Karpas-422 (cell line): Measurements from ENCODE around the gene HLA-F. TPM values are rescaled to one million over a fixed set of nuclear protein-coding genes. Genes with fewer than 3 reads are reported as not detected.

Experiments used
- DNase-seq: peaks from one replicate; pipeline ENCODE4 v3.0.0-alpha.2; 2015
- H2AFZ ChIP-seq: fragments of 200-600 bp; sonication (generic); 2 replicates; pipeline ENCODE4 v1.6.1; 2014; ENCODE audit warnings: antibody characterized with exemption, low read length, mixed read lengths
- H3K27ac ChIP-seq: fragments of 200-600 bp; sonication (generic); 2 replicates; pipeline ENCODE4 v1.5.1; 2014; ENCODE audit warnings: mild to moderate bottlenecking, low read length, moderate library complexity
- H3K27me3 ChIP-seq: fragments of 200-600 bp; sonication (generic); 2 replicates; pipeline ENCODE4 v1.6.1; 2014; ENCODE audit warnings: low read length, mixed read lengths
- H3K36me3 ChIP-seq: fragments of 200-600 bp; sonication (generic); 2 replicates; pipeline ENCODE4 v1.6.1; 2014; ENCODE audit warnings: low read length, mixed read lengths; ENCODE audit not compliant: insufficient read depth
- H3K4me1 ChIP-seq: fragments of 200-600 bp; sonication (generic); 2 replicates; pipeline ENCODE4 v1.6.1; 2014; ENCODE audit warnings: mild to moderate bottlenecking, low read length, mixed read lengths
- H3K4me2 ChIP-seq: fragments of 200-600 bp; sonication (generic); 2 replicates; pipeline ENCODE4 v1.6.1; 2014; ENCODE audit warnings: low read length, low read depth, mild to moderate bottlenecking; ENCODE audit not compliant: poor library complexity, severe bottlenecking
- H3K4me3 ChIP-seq: fragments of 200-600 bp; sonication (generic); 2 replicates; pipeline ENCODE4 v1.5.1; 2014; ENCODE audit warnings: mild to moderate bottlenecking, antibody characterized with exemption, low read length, mixed read lengths
- H3K79me2 ChIP-seq: fragments of 200-600 bp; sonication (generic); 2 replicates; pipeline ENCODE4 v1.6.1; 2014; ENCODE audit warnings: mild to moderate bottlenecking, low read length, mixed read lengths
- H3K9ac ChIP-seq: fragments of 200-600 bp; sonication (generic); 2 replicates; pipeline ENCODE4 v1.6.0; 2014; ENCODE audit warnings: low read length
- H3K9me2 ChIP-seq: fragments of 200-600 bp; sonication (generic), shearing (Covaris generic); replicated peaks from 2 replicates; pipeline ENCODE4 v1.6.0; 2014; ENCODE audit warnings: mild to moderate bottlenecking, low read length, moderate library complexity; ENCODE audit not compliant: insufficient read depth
- H3K9me3 ChIP-seq: fragments of 300-700, 200-600 bp; sonication (generic); 2 replicates; pipeline ENCODE4 v1.6.1; 2014; ENCODE audit warnings: low read length, mixed read lengths
- H4K20me1 ChIP-seq: fragments of 200-600 bp; sonication (generic); 2 replicates; pipeline ENCODE4 v1.6.1; 2014; ENCODE audit warnings: mild to moderate bottlenecking, antibody characterized with exemption, low read length, low read depth; ENCODE audit not compliant: insufficient read depth
- total RNA-seq: library from RNA; depleted of rRNA; stranded (reverse); fragments of >200 nt; shearing (Covaris generic); gene quantifications from 2 replicates; pipeline ENCODE4 v1.2.3, GENCODE V29; 2014; ENCODE audit warnings: low replicate concordance

HLA-F gene
- total RNA-seq, 1 experiment from 2014 or later = 8.5 TPM

DNA sequence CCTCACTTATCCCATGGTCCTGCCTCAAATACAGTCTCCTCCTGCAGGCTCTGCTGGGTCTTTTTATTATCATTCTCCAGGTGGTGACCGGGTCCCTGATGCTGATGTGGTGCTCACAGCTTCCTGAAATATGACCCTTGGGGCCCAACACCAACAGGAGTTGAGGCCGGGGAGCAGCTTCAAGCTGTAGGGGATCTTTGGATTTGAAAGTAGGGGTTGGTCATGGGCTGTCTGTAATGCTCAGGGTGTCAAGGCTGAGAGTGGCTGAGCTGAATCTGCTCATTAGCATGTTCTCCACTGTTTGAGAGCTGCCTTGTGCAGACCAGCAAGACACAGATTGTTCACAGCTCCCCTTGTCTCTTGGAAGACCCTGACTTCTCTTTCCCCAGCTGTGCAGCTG lies 35.5 kb downstream of the HLA-F start:
- Histone ChIP-seq H3K27ac (no peak overlapping the region), H3K9ac (no peak overlapping the region), H3K36me3 (no peaks in the 10 kb centered on the region), H3K9me3 (no peaks in the 10 kb centered on the region), H2AFZ (no peak overlapping the region), H4K20me1 (no peaks in the 10 kb centered on the region), H3K4me1 (no peaks in the 10 kb centered on the region), H3K4me3 (no peak overlapping the region), H3K9me2 (no peaks in the 10 kb centered on the region), H3K4me2 (no peak overlapping the region), H3K79me2 (no peaks in the 10 kb centered on the region), H3K27me3 (no peaks in the 10 kb centered on the region)
- DNase-seq = no peak

- Histone ChIP-seq H3K4me2 (no peak overlapping the region), H4K20me1 (no peaks in the 10 kb centered on the region), H3K36me3 (no peaks in the 10 kb centered on the region), H3K9me2 (no peaks in the 10 kb centered on the region), H3K4me1 (no peaks in the 10 kb centered on the region), H3K9me3 (no peaks in the 10 kb centered on the region), H3K79me2 (no peaks in the 10 kb centered on the region), H3K4me3 (no peak overlapping the region), H3K27ac (no peak overlapping the region), H3K9ac (no peak overlapping the region), H3K27me3 (no peaks in the 10 kb centered on the region), H2AFZ (no peak overlapping the region)
- no peak for DNase-seq
Measured at GRCh38 chr6:29759457-29759856, 36.2 kb downstream of the HLA-F start.

DNA sequence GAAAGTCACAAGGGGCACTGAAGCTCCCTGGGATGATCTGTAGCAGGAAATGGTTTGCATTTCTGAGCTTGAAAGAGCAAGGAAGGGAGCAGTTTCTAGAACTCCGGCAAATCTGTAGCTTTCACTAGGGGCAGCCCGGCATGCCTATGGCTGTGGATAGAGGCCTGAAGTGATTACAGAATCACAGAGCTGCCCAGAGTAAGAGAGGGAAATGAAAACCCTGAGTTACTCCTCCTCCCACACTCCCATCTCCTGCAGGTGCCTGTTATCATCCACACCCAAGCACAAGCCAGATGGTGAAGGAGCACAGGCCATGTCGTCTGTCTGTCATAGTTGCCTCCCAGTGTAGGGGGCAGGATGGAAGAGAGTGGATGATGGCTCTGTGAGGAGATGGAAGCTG lies 37.1 kb downstream of the HLA-F start:
- Histone ChIP-seq H3K4me1 (no peaks in the 10 kb centered on the region), H2AFZ (no peak overlapping the region), H3K27me3 (no peaks in the 10 kb centered on the region), H3K79me2 (no peaks in the 10 kb centered on the region), H3K27ac (no peak overlapping the region), H3K9ac (no peak overlapping the region), H3K36me3 (no peaks in the 10 kb centered on the region), H3K4me3 (no peak overlapping the region), H3K9me2 (no peaks in the 10 kb centered on the region), H3K4me2 (no peak overlapping the region), H3K9me3 (no peaks in the 10 kb centered on the region), H4K20me1 (no peaks in the 10 kb centered on the region)
- DNase-seq = no peak

- H3K27me3 ChIP-seq = no peaks in the 10 kb centered on the region
- no peaks in the 10 kb centered on the region for H3K4me1 ChIP-seq
- H3K9ac ChIP-seq = no peak overlapping the region
- H3K9me3 ChIP-seq = no peaks in the 10 kb centered on the region
- no peak overlapping the region for H3K27ac ChIP-seq
- H3K4me2 ChIP-seq = no peak overlapping the region
- H4K20me1 ChIP-seq = no peaks in the 10 kb centered on the region
- no peaks in the 10 kb centered on the region for H3K79me2 ChIP-seq
- no peak for DNase-seq
- no peak overlapping the region for H3K4me3 ChIP-seq
- H2AFZ ChIP-seq = no peak overlapping the region
- H3K36me3 ChIP-seq = no peaks in the 10 kb centered on the region
- no peaks in the 10 kb centered on the region for H3K9me2 ChIP-seq
Measured at GRCh38 chr6:29762051-29762450, 38.8 kb downstream of the HLA-F start.

DNA sequence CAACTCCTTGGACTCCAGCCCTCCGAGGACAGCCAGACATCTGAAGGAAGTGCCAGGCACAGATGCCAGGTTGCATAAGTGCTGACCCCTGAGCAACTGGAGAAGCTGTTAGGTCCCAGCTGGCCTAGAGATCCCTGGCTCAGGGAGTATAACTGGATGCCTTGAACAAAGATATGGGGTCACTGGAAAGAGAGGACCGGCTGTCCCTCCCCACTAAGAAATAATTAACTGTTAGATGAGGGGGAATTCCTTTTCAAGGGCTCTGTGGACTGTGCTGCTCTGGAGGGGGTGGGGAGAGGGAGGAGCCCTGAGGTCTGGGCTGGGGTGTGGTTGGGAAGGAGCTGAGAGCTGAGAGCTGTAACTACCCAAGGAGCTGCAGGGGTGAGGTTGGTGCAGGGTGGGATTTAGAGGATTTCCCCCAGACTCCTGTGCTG lies 39.6 kb downstream of the HLA-F start:
- no peaks in the 10 kb centered on the region for H3K4me1 ChIP-seq
- H3K9me3 ChIP-seq = no peaks in the 10 kb centered on the region
- H3K9ac ChIP-seq = no peak overlapping the region
- H3K4me3 ChIP-seq = no peak overlapping the region
- H2AFZ ChIP-seq = no peak overlapping the region
- H3K36me3 ChIP-seq = no peaks in the 10 kb centered on the region
- no peaks in the 10 kb centered on the region for H3K9me2 ChIP-seq
- no peaks in the 10 kb centered on the region for H3K79me2 ChIP-seq
- H4K20me1 ChIP-seq = no peaks in the 10 kb centered on the region
- no peaks in the 10 kb centered on the region for H3K27me3 ChIP-seq
- no peak overlapping the region for H3K27ac ChIP-seq
- DNase-seq = no peak
- no peak overlapping the region for H3K4me2 ChIP-seq

- Histone ChIP-seq H3K9me3 (no peaks in the 10 kb centered on the region), H3K9ac (no peak overlapping the region), H3K27me3 (no peaks in the 10 kb centered on the region), H3K4me1 (no peaks in the 10 kb centered on the region), H3K9me2 (no peaks in the 10 kb centered on the region), H2AFZ (no peak overlapping the region), H3K4me2 (no peak overlapping the region), H3K27ac (no peak overlapping the region), H3K79me2 (no peaks in the 10 kb centered on the region), H3K4me3 (no peak overlapping the region), H3K36me3 (no peaks in the 10 kb centered on the region), H4K20me1 (no peaks in the 10 kb centered on the region)
- DNase-seq = no peak
Measured at GRCh38 chr6:29763491-29764289, 40.5 kb downstream of the HLA-F start.

DNA sequence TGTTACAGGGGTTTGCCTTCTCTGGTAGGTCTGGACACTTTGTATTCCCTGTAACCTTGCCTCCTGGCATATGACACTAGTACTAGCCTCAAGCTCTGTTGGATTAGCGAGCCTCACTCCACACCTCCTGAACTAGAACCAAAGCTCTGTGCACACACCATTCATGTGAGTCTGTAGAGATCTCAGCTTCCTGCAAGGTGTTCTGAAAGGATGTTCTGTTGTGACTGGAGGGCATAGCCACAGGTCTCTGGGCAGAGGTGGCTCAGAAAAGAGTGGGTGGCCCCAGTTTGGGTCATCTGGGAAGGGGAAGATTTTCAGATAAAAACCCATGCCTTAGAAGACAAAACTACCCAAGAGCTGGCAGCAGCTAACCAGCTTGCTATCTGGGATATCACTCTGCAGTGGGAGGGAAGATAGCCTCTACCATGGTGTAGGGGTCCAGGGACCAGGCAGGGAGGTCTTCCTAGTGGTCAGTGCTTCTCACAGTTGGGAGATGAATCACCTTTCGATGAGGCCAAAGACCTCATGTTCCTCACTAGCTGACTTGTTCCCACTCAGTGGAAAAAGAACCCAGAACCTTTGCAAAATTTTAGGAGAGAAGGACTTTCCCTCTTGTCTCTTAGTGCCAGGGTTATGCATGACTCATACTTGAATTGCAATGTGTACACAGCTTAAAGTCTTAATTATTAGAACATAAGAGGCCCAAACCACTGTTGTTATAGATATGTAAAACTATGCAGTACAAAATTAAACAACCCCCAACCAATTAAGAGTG lies 41.4 kb downstream of the HLA-F start:
- no peak overlapping the region for H3K9ac ChIP-seq
- H3K27ac ChIP-seq = no peak overlapping the region
- H3K79me2 ChIP-seq = no peaks in the 10 kb centered on the region
- H2AFZ ChIP-seq = no peak overlapping the region
- DNase-seq = no peak
- H3K9me2 ChIP-seq = no peaks in the 10 kb centered on the region
- H3K4me2 ChIP-seq = no peak overlapping the region
- H3K27me3 ChIP-seq = no peaks in the 10 kb centered on the region
- H3K36me3 ChIP-seq = no peaks in the 10 kb centered on the region
- no peaks in the 10 kb centered on the region for H3K4me1 ChIP-seq
- H3K9me3 ChIP-seq = no peaks in the 10 kb centered on the region
- no peak overlapping the region for H3K4me3 ChIP-seq
- H4K20me1 ChIP-seq = no peaks in the 10 kb centered on the region

DNA sequence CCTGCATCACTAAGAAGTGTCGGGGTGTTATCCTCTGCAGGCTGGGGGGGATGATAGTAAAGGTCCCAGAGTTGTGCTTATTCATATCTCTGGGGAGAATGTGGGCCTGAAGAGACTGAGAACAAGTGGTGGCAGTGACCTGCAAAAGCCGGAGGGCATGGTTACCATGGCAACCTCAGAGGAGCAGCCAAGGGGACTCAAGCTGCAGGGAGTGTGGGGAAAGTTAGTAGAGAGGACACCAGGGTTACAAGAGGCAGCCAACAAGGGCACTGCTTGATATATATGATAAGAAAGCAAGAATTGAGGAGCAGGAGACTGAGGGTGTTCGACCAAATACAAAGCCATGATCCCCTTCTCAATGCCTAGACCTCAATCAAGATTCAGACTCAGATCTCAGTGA lies 46.1 kb downstream of the HLA-F start:
- no peak for DNase-seq
- Histone ChIP-seq H3K27ac (no peak overlapping the region), H2AFZ (no peak overlapping the region), H3K4me2 (no peak overlapping the region), H3K79me2 (no peaks in the 10 kb centered on the region), H3K27me3 (no peaks in the 10 kb centered on the region), H4K20me1 (no peaks in the 10 kb centered on the region), H3K4me1 (no peaks in the 10 kb centered on the region), H3K9ac (no peak overlapping the region), H3K4me3 (no peak overlapping the region), H3K9me2 (no peaks in the 10 kb centered on the region), H3K9me3 (no peaks in the 10 kb centered on the region), H3K36me3 (no peaks in the 10 kb centered on the region)
